Measurements from ENCODE around the gene DNAJC5.

DNAJC5 gene

DNA sequence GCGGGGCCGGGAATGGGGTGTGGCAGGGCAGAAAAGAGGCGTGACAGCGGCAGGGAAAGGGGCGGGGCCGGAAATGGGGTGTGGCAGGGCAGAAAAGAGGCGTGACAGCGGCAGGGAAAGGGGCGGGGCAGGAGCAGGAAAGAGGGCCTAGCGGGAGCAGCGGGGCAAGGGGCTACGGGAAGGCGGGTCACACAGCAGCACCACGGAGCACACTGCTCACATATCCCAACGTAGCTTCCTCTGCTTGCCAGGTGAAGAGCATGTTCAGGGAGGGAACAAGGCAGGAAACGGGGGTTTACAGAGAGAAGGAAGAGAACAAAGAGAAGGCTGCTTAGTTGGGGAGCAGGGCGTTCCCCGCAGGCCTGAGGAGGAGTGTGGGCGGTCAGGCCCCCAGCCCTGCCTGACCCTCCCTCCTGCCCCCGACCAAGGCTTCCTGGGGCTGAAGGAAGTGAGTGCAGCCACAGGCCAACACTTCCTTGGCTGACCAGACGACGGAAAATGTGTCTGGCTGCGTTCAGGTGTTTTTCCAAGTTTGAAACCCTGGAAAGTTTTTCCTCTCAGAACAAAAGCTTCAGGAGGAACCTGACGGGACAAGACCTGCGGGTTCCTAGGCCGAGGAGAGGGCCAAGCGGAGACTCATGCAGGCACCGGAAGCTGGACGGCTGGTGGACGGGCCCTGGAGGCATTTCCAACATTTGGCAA, 47.5 kb downstream of the DNAJC5 start:
- DNase-seq, result peak; percentile 83

GRCh38 chr20:63942969-63943807, 48.3 kb downstream of the DNAJC5 start:
- DNase-seq, result no peak

DNA sequence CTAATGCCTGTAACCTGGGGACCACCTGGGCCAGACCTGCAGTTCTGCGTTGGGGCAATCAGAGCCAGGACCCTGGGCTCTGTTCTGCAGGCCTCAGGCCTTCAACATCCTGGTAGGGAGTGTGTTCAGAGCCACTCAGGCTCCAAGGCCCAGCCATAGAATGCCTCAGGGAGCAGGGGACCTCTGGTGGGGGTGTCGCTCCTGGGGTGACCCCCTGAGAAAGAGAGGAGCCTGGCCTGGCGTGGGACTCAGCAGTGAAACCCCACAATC, 48.8 kb downstream of the DNAJC5 start:
- DNase-seq, result no peak

DNA sequence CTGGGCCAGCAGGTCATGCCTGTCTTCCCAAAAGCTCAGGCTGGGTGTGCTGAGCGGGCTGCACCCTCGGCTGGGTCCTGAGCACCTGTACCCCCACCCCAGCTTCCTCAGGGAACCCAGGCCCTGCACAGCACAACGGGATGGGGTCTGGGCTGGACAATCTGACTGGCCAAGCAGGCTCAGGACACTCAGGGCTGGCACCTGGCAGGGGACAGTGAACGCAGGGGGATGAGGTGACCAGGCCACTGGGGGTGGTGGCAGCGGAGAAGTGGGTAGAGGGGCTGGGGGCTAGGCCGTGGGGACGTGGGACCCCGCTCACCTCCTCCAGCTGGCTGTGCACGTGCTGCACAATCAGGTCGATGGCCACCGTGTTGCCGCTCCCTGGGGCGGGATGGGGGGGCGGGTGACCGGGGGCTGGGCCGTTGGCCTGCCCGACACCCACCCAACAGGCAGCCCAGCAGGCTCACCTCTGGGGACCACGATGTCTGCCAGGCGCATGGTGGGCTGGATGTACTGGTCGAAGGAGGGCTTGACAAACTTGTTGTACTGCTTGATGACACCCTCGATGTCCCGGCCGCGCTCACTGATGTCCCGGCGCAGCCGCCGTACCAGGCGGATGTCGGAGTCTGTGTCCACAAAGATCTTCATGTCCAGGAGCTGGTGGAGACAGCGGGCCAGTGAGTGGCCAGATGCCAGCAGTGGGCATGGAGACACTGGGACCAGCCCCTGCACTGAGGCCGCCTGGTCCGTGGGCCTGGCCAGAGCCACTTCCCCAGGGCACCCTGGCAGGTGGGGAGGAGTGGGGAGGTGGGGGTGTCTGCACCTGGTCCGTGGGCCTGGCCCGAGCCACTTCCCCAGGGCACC, 49.4 kb downstream of the DNAJC5 start:
- DNase-seq, result no peak

DNA sequence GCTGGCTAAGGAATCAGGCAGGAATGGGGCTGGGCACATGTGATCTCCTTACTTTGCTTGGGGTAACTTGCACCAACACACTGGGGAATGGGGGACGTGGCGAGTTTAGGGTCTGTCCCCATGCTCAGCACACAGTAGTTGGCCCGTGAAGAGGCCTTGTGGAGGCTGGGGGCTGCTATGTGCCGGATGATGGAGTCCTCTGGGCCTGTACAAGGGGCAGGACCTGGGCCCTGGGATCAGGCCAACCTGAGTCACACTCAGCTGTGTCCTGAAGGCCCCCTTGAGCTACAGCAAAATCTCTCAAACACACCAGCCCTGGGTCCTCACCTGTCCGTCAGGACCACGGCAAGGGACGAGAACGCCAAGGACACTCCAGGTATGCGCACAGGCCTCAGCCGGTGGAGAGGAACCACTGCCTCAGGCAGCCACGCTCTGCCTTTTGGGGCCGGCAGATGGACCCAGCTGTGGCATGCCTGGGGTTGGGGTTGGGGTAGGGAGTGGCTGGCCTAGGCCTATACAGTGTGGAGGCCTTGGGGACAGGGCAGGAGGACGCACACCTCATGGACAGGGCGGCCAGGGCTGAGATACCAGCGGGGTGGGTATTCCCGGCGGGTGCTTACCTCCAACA, 50.2 kb downstream of the DNAJC5 start:
- no peak for DNase-seq

DNA sequence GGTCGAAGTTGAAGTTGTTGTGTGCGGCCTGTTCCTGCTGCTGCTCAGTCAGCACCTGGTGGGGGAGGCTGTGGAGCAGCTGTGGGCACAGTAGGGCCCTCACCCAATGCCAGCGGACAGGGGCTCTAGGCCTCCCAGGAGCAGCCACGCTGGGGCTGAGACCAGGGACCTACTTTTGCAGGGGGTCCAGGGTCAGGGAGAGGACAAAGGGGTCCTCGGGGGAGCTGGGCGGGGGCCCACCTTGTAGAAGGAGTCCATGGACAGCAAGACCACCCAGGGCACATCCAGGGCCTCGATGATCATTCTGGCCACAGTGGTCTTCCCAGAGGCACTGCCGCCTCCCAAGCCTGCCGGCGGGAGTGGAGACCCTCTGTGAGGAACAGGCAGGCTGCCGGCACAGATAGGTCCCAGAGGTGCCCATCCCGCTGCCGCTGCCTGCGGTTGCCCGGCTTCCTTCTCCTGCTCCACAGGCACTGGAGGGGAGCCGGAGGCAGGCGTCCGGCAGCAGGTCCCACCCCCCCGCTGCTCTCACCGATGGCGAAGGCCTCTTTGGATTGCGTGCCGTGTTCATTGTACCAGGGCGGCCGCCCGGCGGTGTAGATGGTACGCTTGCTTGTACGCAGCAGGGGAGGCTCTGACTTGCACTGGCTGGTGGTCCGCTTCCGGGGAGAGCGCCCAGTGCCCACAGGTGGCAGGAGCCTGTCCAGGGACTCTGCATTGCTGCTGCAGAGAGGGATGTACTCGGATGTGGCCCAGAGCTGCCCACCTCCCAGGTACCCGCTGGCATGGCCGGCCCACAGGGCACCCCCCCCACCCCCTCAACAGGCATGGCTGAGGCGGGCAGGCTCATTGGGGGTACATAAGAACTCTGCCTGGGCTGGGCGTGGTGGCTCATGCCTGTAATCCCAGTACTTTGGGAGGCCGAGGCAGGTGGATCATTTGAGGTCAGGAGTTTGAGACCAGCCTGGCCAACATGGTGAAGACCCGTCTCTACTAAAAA, 51.3 kb downstream of the DNAJC5 start:
- no peak for DNase-seq

- DNase-seq, result no peak
Measured at GRCh38 chr20:63946986-63947637, 52.2 kb downstream of the DNAJC5 start.

- DNase-seq, result no peak
Measured at GRCh38 chr20:63947638-63948456, 52.9 kb downstream of the DNAJC5 start.

DNA sequence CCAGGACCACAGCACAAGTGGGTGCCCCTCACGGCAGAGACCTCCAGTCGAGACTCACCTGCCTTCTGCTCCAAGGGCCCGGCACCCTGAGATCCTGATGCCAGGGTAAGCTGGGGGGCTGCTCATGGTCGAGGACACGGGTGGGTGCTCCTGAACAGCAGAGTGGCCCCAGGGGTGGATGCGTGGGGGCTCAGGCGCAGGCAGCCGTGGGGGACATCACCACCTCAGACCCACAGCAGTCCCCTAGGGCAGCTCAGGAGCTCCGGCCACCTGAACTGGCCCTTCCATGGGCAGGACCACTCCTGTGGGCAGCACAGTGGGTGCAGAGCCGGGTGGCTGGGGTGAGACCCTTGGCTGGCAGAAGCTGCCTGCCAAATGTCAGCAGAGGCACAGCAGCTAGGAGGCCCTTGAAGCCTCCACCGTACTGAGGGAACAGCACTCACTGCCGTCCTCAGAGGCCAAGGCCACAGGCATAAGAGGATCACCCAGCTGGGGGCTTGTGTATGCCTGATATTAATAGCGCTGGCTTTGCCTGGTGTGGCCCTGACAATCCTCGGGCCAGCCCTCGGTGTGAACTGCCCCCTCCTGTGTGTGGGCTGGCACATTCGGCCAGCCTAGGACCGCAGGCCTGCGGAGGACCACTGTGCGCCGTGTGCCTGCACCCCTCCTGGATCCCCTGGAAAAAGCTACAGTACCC, 55.9 kb downstream of the DNAJC5 start:
- no peak for DNase-seq

- no peak for DNase-seq
Measured at GRCh38 chr20:63951398-63952209, 56.7 kb downstream of the DNAJC5 start.

GRCh38 chr20:63952210-63952535, 57.2 kb downstream of the DNAJC5 start:
- no peak for DNase-seq

DNA sequence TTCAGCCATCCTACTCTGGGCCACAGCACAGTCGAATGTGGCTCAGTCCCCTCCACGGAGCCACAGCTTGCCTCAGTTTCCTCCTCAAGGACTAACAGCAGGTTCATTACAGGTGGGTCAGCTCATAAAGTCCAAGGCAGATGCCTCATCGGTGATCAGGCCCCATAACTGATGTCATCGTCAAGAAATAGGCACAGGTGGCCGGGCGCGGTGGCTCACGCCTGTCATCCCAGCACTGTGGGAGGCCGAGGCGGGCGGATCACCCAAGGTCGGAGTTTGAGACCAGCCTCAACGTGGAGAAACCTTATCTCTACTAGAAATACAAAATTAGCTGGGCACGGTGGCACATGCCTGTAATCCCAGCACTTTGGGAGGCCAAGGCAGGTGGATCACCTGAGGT, 57.8 kb downstream of the DNAJC5 start:
- DNase-seq, result no peak

DNA sequence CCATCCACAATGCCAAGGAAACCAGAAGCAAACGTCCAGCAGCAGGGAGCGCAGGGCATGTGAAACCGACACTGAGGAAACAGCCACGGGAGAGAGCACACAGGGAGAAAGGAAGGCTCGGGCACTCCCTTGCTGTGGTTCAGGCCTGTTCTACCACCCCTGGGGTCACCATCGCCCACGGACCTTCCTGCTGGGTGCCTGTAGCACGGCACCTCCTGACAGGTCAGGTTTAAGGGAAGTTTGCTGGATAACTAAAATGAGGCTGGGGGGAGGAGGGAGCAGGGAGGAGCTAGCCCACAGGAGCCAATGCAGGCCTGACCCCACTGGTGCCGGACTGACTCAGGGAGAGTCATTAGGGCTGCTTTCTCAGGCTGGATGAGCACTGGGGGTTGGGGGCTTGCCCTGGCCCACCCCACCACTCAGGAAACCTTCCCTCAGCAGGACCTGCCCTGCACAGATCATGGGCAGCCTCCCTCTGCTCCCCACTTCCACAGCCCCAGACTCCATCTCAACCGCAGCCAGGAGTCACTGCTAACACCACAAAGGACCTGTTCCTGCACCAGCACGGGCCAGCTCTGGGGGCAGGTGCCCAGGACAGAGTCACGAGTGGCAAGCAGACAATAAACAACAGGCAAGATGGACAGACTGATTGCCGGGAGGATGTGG, 59.0 kb downstream of the DNAJC5 start:
- DNase-seq, result no peak

- DNase-seq, result peak; percentile 67
Measured at GRCh38 chr20:63955281-63955826, 60.4 kb downstream of the DNAJC5 start.

DNA sequence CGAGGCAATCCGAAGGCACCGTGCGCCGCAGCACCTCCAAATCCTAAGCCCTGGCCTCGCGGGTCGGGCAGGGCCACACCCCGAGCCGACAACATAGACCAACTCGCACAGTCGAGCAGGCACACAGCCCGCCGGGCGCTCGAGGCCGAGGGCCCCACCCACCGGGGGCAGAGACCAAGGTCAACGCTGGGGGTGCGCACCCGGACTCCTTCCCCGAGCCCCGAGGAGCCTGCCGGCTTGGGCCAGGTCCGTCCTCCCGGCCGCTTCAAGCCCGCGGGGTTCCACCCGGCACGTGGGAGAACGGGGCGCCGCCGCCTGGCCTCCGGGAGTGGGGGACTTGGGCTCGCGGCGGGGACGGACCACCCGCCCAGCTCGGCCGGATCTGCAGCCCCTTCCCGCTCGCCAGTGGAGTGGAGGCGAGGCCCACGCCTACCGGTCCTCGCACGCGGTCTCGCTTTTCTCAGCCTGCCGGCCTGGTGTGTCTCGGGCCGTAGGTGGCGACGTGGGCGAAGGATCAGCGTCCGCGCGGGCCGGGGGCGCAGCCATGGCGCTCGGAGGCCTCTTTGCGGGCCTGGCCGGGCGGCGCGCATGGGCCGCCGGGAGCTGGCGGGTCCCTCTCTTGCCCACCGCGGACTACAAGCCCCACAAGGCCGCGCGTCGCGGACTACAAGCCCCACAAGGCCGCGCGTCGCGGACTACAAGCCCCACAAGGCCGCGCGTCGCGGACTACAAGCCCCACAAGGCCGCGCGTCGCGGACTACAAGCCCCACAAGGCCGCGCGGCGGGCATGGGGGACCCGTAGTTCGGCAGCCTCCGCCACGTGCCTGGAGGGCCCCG, 61.1 kb downstream of the DNAJC5 start, which contains the start of gene UCKL1:
UCKL1 (minus strand) TSS at position 590 of the 837 bp plus-strand sequence; CDS start at position 546, 44 bp downstream.
- peak; percentile 90 for DNase-seq

DNA sequence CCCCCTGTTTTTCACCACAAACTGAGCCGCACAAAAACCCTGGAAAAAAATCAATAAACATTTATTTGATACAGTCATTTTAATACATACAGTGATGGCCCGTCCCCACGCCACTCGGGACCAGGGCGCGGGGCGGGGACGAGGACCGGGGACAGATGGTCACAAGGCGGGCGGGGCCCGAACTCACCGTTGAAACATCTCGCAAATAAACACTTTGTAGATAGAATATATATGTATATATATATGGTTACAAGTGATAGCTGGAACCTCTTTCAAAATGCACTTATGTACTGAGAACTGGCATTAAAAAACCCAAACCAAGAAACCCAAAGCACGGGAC, 61.7 kb downstream of the DNAJC5 start:
- DNase-seq, result no peak

Measured in activated CD8-positive, alpha-beta memory T cell treated with anti-CD3 and anti-CD28 coated beads, Interleukin-2, amount 50 U/mL, for 48 hours (primary cell).